Measurements from ENCODE around the gene VPS35. TPM values are rescaled to one million over a fixed set of nuclear protein-coding genes. Genes with fewer than 3 reads are reported as not detected.

The VPS35 gene
- total RNA-seq, 3 donors from 2014 or later (not counting 1 experiment from before 2014, with no cell fraction given): 32.8 to 44.1 (median 43.7) TPM

DNA sequence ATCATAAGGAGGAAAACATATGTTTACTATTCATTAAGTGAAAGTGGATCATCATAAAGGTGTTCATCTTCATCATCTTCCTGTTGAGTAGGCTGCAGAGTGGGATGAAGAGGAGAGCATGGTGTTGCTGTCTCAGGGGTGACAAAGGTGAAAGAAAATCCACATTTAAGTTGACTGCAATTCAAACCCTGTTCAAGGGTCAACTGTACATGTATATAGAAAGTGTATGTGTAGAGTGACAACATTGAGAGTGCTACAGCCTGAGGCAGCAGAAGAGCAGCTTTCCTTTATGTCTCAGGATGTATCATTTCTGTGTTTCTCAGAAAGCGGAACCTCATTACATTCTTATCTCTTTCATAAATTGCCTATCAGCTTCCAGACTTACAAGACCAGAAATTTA is 17.7 kb upstream of the VPS35 start:
- no peaks in the 10 kb centered on the region for H3K27me3 ChIP-seq (ENCODE audit: control insufficient read depth, insufficient read depth, low read length)
- intact Hi-C loops (cut with micrococcal nuclease): no loop called here
- no peaks in the 10 kb centered on the region for H3K36me3 Mint-ChIP-seq

DNA sequence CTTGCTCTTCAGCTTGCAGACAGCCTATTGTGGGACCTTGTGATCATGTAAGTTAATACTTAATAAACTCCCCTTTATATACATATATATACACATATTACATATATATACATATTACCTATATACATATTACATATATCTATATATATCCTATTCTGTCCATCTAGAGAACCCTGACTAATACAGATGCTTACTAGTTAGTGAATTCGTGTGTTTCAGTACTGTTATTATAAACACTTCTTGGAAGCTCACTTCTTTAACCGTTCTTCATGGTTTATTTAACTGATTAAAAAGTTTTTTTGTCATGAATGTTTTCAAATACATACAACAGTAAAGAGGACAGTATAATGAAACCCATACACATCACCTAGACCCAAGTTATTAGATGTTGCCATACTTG is 13.1 kb upstream of the VPS35 start:
- no peaks in the 10 kb centered on the region for H3K9me3 ChIP-seq (ENCODE audit: control insufficient read depth, insufficient read depth, low read length)
- DNase-seq (no peak), ATAC-seq (no peak)
- no peak overlapping the region for H3K4me3 ChIP-seq (ENCODE audit: low read length)
- Mint-ChIP-seq H3K27ac (no peak overlapping the region), H3K27me3 (ENCODE audit: low read depth in 2 of 2) (no peaks in the 10 kb centered on the region), H3K4me3 (no peak overlapping the region), H3K4me1 (no peaks in the 10 kb centered on the region), H3K9me3 (no peaks in the 10 kb centered on the region), H3K36me3 (no peaks in the 10 kb centered on the region)
- intact Hi-C loops (cut with micrococcal nuclease): no loop called here
- no peaks in the 10 kb centered on the region for H3K4me1 ChIP-seq (ENCODE audit: control insufficient read depth, insufficient read depth, low read length)
- TF ChIP-seq, protein P1, sequence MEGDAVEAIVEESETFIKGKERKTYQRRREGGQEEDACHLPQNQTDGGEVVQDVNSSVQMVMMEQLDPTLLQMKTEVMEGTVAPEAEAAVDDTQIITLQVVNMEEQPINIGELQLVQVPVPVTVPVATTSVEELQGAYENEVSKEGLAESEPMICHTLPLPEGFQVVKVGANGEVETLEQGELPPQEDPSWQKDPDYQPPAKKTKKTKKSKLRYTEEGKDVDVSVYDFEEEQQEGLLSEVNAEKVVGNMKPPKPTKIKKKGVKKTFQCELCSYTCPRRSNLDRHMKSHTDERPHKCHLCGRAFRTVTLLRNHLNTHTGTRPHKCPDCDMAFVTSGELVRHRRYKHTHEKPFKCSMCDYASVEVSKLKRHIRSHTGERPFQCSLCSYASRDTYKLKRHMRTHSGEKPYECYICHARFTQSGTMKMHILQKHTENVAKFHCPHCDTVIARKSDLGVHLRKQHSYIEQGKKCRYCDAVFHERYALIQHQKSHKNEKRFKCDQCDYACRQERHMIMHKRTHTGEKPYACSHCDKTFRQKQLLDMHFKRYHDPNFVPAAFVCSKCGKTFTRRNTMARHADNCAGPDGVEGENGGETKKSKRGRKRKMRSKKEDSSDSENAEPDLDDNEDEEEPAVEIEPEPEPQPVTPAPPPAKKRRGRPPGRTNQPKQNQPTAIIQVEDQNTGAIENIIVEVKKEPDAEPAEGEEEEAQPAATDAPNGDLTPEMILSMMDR (IDR thresholded peaks at IDR 0.05): no peak
- no peak overlapping the region for H3K27ac ChIP-seq (ENCODE audit: low read length)
- H3K36me3 ChIP-seq (ENCODE audit: control insufficient read depth, insufficient read depth, low read length): no peaks in the 10 kb centered on the region
- WGBS (ENCODE audit: insufficient coverage): no CpG with 5 or more reads among the region's 2 CpGs
- H3K27me3 ChIP-seq (ENCODE audit: control insufficient read depth, insufficient read depth, low read length): no peaks in the 10 kb centered on the region

More for the DNA sequence above, 17.7 kb upstream of the VPS35 start:
- Histone ChIP-seq H3K4me3 (ENCODE audit: low read length) (no peak overlapping the region), H3K4me1 (ENCODE audit: control insufficient read depth, insufficient read depth, low read length) (no peaks in the 10 kb centered on the region), H3K36me3 (ENCODE audit: control insufficient read depth, insufficient read depth, low read length) (no peaks in the 10 kb centered on the region), H3K27ac (ENCODE audit: low read length) (no peak overlapping the region), H3K9me3 (ENCODE audit: control insufficient read depth, insufficient read depth, low read length) (no peaks in the 10 kb centered on the region)
- TF ChIP-seq, protein P1 (IDR thresholded peaks at IDR 0.05): no peak
- WGBS (ENCODE audit: insufficient coverage): no CpG with 5 or more reads among the region's 1 CpG
- Mint-ChIP-seq H3K4me1 (no peaks in the 10 kb centered on the region), H3K27ac (no peak overlapping the region), H3K27me3 (ENCODE audit: low read depth in 2 of 2) (peaks cover 0 to 2% of the 10 kb centered on the region in 2 donors), H3K4me3 (no peak overlapping the region), H3K9me3 (no peaks in the 10 kb centered on the region)
- ATAC-seq (no peak), DNase-seq (no peak)

DNA sequence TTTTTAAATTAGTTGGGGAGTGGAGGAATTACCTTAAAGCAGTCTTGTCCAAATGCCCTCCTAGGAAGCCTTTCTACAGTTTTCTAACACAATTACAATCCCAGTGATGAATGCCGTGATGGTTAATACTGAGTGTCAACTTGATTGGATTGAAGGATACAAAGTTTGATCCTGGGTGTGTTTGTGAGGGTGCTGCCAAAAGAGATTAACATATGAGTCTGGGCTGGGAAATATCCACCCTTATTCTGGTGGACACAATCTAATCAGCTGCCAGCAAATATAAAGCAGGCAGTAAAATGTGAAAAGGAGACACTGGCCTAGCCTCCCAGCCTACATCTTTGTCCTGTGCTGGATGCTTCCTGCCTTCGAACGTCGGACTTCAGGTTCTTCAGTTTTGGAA is 12.6 kb upstream of the VPS35 start:
- Histone ChIP-seq H3K4me1 (ENCODE audit: control insufficient read depth, insufficient read depth, low read length) (no peaks in the 10 kb centered on the region), H3K4me3 (ENCODE audit: low read length) (no peak overlapping the region), H3K27ac (ENCODE audit: low read length) (no peak overlapping the region), H3K9me3 (ENCODE audit: control insufficient read depth, insufficient read depth, low read length) (no peaks in the 10 kb centered on the region), H3K36me3 (ENCODE audit: control insufficient read depth, insufficient read depth, low read length) (no peaks in the 10 kb centered on the region), H3K27me3 (ENCODE audit: control insufficient read depth, insufficient read depth, low read length) (no peaks in the 10 kb centered on the region)
- no peaks in the 10 kb centered on the region for H3K4me1 Mint-ChIP-seq
- DNase-seq (no peak), ATAC-seq (no peak)
- no peaks in the 10 kb centered on the region for H3K27me3 Mint-ChIP-seq (ENCODE audit: low read depth in 2 of 2)
- H3K27ac Mint-ChIP-seq: no peak overlapping the region
- intact Hi-C loops (cut with micrococcal nuclease): no loop called here
- TF ChIP-seq, protein P1 (IDR thresholded peaks at IDR 0.05): no peak
- no peak overlapping the region for H3K4me3 Mint-ChIP-seq
- no peaks in the 10 kb centered on the region for H3K36me3 Mint-ChIP-seq
- H3K9me3 Mint-ChIP-seq: no peaks in the 10 kb centered on the region
- 98% methylated on average over 4 of the region's 4 CpGs for WGBS (ENCODE audit: insufficient coverage)

DNA sequence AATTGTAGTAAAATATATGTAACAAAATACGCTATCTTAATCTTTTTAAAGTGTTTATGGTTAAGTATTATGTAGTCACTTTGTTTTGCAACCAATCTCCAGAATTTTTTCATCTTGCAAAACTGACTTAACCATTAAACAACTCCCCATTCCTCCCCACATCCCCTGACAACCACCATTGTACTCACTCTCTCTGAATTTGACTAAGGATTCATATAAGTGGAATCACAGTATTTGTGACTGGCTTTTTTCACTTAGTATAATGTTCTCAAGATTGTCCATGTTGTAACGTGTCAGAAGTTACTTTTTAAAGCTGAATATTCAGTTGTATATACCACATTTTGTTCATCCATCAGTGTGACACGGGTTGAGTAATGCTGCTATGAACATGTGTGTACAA is 11.1 kb upstream of the VPS35 start:
- H3K4me1 ChIP-seq (ENCODE audit: control insufficient read depth, insufficient read depth, low read length): no peaks in the 10 kb centered on the region
- Mint-ChIP-seq H3K36me3 (no peaks in the 10 kb centered on the region), H3K9me3 (no peaks in the 10 kb centered on the region), H3K4me3 (no peak overlapping the region), H3K27me3 (ENCODE audit: low read depth in 2 of 2) (no peaks in the 10 kb centered on the region), H3K4me1 (no peaks in the 10 kb centered on the region), H3K27ac (no peak overlapping the region)
- WGBS (ENCODE audit: insufficient coverage): 100% methylated on average over 1 of the region's 3 CpGs
- intact Hi-C loops (cut with micrococcal nuclease): no loop called here
- TF ChIP-seq, protein P1 (IDR thresholded peaks at IDR 0.05): no peak
- no peaks in the 10 kb centered on the region for H3K36me3 ChIP-seq (ENCODE audit: control insufficient read depth, insufficient read depth, low read length)
- no peaks in the 10 kb centered on the region for H3K27me3 ChIP-seq (ENCODE audit: control insufficient read depth, insufficient read depth, low read length)
- no peak overlapping the region for H3K4me3 ChIP-seq (ENCODE audit: low read length)
- H3K27ac ChIP-seq (ENCODE audit: low read length): no peak overlapping the region
- no peaks in the 10 kb centered on the region for H3K9me3 ChIP-seq (ENCODE audit: control insufficient read depth, insufficient read depth, low read length)
- DNase-seq: no peak
- ATAC-seq: no peak

All from natural killer cell (primary cell).